Cardiac fibroblast (primary cell): ENCODE measurements around the gene FUNDC1.
"Not testable (repeated sequence)": the region's sequence is repeated elsewhere in the genome, so short reads cannot be mapped to it uniquely, and the experiment has no call there.

Experiments used
- DNase-seq, 2 donors: peaks; one replicate each; pipeline versions ENCODE4 v3.0.0 to v3.0.0-alpha.2; 2010; ENCODE audit warnings: low read depth in 2 of 2
- H3K4me3 ChIP-seq, 2 donors: replicated peaks in 1 of 2; 1 replicate in 1 of 2; 2 replicates in 1 of 2; pipeline ENCODE4 v1.5.1; 2011; ENCODE audit warnings: low read depth in 2 of 2, low read length in 2 of 2, mild to moderate bottlenecking in 2 of 2, moderate library complexity in 1 of 2
- CTCF ChIP-seq: IDR thresholded peaks from one replicate; pipeline ENCODE4 v1.5.1; 2011; ENCODE audit warnings: low read depth, mild to moderate bottlenecking, low read length, inconsistent platforms

Gene FUNDC1

GRCh38 chrX:44568196-44568595, 25.5 kb upstream of the FUNDC1 start:
- DNase-seq, result peak in 1 of 2 donors; percentile 43
- TF ChIP-seq CTCF, result no peak
- no peak overlapping the region for H3K4me3 ChIP-seq

DNA sequence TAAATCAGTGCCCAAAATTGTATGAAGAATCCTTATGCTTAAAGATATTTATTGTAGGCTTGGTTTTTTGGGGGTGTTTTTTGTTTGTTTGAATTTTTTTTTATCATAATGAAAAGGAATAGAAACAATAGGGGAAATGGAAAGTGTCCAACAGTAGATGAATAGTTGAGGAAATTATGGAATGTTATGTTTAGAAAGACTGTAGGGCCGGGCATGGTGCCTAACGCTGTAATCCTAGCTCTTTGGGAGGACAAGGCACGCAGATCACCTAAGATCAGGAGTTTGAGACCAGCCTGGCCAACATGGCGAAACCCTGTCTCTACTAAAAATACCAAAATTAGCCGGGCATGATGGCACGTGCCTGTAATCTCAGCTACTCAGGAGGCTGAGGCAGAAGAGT, 19.2 kb upstream of the FUNDC1 start:
- DNase-seq, H3K4me3 ChIP-seq: not testable (repeated sequence)

GRCh38 chrX:44550563-44550962, 7.9 kb upstream of the FUNDC1 start:
- DNase-seq, result no peak
- no peak overlapping the region for H3K4me3 ChIP-seq
- TF ChIP-seq CTCF, result no peak

DNA sequence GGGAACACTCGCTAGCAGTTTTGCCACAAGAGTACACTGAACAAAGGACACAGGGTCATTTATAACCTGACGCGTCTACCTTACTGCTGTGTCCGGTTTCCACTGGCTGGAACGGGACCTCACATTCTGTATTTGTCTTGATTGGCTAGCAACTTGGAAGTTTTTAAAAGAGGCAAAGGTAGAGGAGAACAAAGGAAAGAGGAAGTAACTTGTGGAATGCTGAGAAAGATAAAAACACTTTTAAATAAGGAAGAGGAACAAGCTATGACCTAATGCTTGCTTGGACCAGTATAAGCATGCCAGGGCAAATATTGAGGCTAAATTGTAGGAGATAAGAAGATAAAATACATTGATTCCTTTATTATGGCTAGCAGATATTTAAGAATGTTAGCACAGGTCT, 2.8 kb upstream of the FUNDC1 start:
- DNase-seq, H3K4me3 ChIP-seq: not testable (repeated sequence)

- no peak for DNase-seq
- TF ChIP-seq CTCF, result no peak
- H3K4me3 ChIP-seq, result no peak overlapping the region
Observed at GRCh38 chrX:44544036-44544435, 1.4 kb upstream of the FUNDC1 start.

GRCh38 chrX:44536198-44536597, 6.5 kb downstream of the FUNDC1 start:
- no peak overlapping the region for H3K4me3 ChIP-seq
- DNase-seq, result no peak
- no peak for TF ChIP-seq CTCF

DNA sequence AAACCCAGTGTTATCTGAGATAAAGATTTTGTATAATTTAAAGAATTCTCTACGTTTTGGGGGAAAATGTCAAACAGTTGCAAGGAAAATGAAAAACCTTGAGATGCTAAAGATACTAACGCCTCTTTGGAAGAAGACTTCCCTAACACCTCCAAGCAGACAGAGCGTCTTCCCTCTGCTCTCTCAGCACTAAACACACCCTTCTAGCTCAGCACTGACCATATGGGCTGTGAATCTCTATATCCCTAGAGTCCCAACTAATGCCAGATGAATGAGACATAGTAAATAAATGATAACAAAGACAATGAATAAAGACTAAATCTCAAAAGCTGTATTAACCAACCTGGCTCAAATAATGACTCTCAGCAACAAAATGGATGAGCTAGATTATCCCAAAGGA, 13.3 kb downstream of the FUNDC1 start:
- no peak overlapping the region for H3K4me3 ChIP-seq
- TF ChIP-seq CTCF, result no peak
- peak in 1 of 2 donors; percentile 5 for DNase-seq

DNA sequence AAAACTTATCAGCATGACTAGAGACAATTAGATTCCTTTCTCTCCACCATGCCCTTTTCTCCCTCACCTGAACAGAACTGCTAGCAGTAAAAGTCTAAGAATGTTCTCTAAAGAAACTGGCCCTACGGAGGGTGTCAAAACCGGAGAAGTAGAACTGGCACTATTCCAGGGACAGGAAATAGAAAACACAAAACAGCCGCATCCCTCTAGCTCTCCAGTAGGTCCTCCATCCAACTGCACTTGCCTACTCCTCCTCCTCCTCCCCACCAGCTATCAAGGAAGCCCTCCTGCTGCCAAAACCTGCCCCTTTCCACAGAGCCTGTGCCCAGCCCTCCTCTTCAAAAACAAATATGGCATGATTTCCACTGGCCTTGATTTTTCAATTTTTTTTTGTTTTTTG, 28.4 kb downstream of the FUNDC1 start:
- no peak for DNase-seq
- no peak overlapping the region for H3K4me3 ChIP-seq
- no peak for TF ChIP-seq CTCF
